ENCODE results near the gene PPM1A.

DNA sequence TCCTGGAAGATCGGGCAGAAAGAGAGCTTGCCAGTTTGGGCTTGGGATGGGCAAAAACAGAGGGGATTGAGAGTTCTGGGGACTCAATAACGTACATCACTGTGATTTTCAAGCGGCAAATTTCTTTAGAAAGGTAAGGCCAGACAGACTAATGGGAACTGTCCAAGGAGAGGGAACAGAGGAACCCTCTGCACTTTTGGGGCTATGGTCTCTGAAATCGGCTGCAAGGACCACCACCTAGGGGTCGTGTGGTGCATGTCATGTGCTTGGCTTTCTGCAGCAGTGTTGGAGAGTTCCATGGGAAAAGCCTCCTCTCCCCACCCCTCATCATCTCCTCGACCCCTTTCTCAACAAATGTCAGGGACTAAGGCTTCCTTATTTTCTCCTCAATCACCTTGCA is 79.6 kb downstream of the PPM1A start:
- TF ChIP-seq, protein P1, sequence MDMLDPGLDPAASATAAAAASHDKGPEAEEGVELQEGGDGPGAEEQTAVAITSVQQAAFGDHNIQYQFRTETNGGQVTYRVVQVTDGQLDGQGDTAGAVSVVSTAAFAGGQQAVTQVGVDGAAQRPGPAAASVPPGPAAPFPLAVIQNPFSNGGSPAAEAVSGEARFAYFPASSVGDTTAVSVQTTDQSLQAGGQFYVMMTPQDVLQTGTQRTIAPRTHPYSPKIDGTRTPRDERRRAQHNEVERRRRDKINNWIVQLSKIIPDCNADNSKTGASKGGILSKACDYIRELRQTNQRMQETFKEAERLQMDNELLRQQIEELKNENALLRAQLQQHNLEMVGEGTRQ (IDR thresholded peaks at IDR 0.05; ENCODE audit: low read depth, low read length): no peak
- TF ChIP-seq, protein P1 (CRISPR knock-in tag; IDR thresholded peaks at IDR 0.05; ENCODE audit: borderline replicate concordance): no peak
- no peak for TF ChIP-seq KLF15 (CRISPR knock-in tag; IDR thresholded peaks at IDR 0.05; ENCODE audit: borderline replicate concordance)
- no peak for TF ChIP-seq EZH2 (conservative IDR thresholded peaks at IDR 0.05; ENCODE audit: low read depth, low read length)
- TF ChIP-seq, protein P2, sequence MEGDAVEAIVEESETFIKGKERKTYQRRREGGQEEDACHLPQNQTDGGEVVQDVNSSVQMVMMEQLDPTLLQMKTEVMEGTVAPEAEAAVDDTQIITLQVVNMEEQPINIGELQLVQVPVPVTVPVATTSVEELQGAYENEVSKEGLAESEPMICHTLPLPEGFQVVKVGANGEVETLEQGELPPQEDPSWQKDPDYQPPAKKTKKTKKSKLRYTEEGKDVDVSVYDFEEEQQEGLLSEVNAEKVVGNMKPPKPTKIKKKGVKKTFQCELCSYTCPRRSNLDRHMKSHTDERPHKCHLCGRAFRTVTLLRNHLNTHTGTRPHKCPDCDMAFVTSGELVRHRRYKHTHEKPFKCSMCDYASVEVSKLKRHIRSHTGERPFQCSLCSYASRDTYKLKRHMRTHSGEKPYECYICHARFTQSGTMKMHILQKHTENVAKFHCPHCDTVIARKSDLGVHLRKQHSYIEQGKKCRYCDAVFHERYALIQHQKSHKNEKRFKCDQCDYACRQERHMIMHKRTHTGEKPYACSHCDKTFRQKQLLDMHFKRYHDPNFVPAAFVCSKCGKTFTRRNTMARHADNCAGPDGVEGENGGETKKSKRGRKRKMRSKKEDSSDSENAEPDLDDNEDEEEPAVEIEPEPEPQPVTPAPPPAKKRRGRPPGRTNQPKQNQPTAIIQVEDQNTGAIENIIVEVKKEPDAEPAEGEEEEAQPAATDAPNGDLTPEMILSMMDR (CRISPR knock-in tag; IDR thresholded peaks at IDR 0.05): no peak
- TF ChIP-seq EP300 (IDR thresholded peaks at IDR 0.05; ENCODE audit: low read depth in 2 of 2, low read length in 2 of 2): no peak
- TF ChIP-seq EP300 (CRISPR knock-in tag; IDR thresholded peaks at IDR 0.05; ENCODE audit: borderline replicate concordance): no peak
- no peak for TF ChIP-seq CREB1 (IDR thresholded peaks at IDR 0.05)
- TF ChIP-seq CREB1 (CRISPR knock-in tag; IDR thresholded peaks at IDR 0.05): no peak
- TF ChIP-seq, protein P3, sequence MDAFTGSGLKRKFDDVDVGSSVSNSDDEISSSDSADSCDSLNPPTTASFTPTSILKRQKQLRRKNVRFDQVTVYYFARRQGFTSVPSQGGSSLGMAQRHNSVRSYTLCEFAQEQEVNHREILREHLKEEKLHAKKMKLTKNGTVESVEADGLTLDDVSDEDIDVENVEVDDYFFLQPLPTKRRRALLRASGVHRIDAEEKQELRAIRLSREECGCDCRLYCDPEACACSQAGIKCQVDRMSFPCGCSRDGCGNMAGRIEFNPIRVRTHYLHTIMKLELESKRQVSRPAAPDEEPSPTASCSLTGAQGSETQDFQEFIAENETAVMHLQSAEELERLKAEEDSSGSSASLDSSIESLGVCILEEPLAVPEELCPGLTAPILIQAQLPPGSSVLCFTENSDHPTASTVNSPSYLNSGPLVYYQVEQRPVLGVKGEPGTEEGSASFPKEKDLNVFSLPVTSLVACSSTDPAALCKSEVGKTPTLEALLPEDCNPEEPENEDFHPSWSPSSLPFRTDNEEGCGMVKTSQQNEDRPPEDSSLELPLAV (CRISPR knock-in tag; conservative IDR thresholded peaks at IDR 0.05; ENCODE audit: low read depth): no peak
- TF ChIP-seq ZNF768 (CRISPR knock-in tag; IDR thresholded peaks at IDR 0.05): no peak
- no peak for TF ChIP-seq ETV5 (CRISPR knock-in tag; IDR thresholded peaks at IDR 0.05; ENCODE audit: borderline replicate concordance)
- TF ChIP-seq, protein P4, sequence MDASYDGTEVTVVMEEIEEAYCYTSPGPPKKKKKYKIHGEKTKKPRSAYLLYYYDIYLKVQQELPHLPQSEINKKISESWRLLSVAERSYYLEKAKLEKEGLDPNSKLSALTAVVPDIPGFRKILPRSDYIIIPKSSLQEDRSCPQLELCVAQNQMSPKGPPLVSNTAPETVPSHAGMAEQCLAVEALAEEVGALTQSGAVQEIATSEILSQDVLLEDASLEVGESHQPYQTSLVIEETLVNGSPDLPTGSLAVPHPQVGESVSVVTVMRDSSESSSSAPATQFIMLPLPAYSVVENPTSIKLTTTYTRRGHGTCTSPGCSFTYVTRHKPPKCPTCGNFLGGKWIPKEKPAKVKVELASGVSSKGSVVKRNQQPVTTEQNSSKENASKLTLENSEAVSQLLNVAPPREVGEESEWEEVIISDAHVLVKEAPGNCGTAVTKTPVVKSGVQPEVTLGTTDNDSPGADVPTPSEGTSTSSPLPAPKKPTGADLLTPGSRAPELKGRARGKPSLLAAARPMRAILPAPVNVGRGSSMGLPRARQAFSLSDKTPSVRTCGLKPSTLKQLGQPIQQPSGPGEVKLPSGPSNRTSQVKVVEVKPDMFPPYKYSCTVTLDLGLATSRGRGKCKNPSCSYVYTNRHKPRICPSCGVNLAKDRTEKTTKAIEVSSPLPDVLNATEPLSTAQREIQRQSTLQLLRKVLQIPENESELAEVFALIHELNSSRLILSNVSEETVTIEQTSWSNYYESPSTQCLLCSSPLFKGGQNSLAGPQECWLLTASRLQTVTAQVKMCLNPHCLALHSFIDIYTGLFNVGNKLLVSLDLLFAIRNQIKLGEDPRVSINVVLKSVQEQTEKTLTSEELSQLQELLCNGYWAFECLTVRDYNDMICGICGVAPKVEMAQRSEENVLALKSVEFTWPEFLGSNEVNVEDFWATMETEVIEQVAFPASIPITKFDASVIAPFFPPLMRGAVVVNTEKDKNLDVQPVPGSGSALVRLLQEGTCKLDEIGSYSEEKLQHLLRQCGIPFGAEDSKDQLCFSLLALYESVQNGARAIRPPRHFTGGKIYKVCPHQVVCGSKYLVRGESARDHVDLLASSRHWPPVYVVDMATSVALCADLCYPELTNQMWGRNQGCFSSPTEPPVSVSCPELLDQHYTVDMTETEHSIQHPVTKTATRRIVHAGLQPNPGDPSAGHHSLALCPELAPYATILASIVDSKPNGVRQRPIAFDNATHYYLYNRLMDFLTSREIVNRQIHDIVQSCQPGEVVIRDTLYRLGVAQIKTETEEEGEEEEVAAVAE (CRISPR knock-in tag; IDR thresholded peaks at IDR 0.05; ENCODE audit: borderline replicate concordance): no peak
